ENCODE data around the gene FANK1.

GRCh38 chr10:125967533-125967932 is 71.2 kb downstream of the FANK1 start:
- TF ChIP-seq CTCF (IDR thresholded peaks at IDR 0.05; ENCODE audit: low read length) = no peak
- no peak for TF ChIP-seq EZH2 (optimal IDR thresholded peaks at IDR 0.05; ENCODE audit: low read depth, low read length)
- no peak for TF ChIP-seq EZH2phosphoT487 (IDR thresholded peaks at IDR 0.05; ENCODE audit: low read length)

Measured in MM.1S (cell line).